Upper lobe of left lung (tissue), 6 donors: Measurements from ENCODE around the gene GNS. TPM values are rescaled to one million over a fixed set of nuclear protein-coding genes. Genes with fewer than 3 reads are reported as not detected.
"Not testable (repeated sequence)": the region's sequence is repeated elsewhere in the genome, so short reads cannot be mapped to it uniquely, and the experiment has no call there.

Experiments
- ATAC-seq, 2 donors: fragments of 200-7000 bp; cut with Tn5 transposase; one replicate each; pipeline ENCODE4 v1.9.1; 2022; ENCODE audit warnings: mild to moderate bottlenecking in 2 of 2, moderate library complexity in 2 of 2; ENCODE audit not compliant: low FRiP score in 2 of 2
- DNase-seq, 2 donors: peaks; one replicate each; pipeline ENCODE4 v3.0.0-alpha.2; 2019 to 2020
- H3K27ac ChIP-seq, 4 donors: fragments of 200-600 bp; sonication (generic); one replicate each; pipeline ENCODE4 v1.5.1; 2016 to 2019
- H3K27me3 ChIP-seq, 4 donors: fragments of 200-600 bp; sonication (generic); one replicate each; pipeline ENCODE4 v1.5.1; 2017 to 2019
- H3K36me3 ChIP-seq, 4 donors: fragments of 200-600 bp; sonication (generic); one replicate each; pipeline ENCODE4 v1.5.1; 2016 to 2019
- H3K4me1 ChIP-seq, 4 donors: fragments of 200-600 bp; sonication (generic); one replicate each; pipeline ENCODE4 v1.5.1; 2018 to 2019
- H3K4me3 ChIP-seq, 4 donors: fragments of 200-600 bp; sonication (generic); one replicate each; pipeline ENCODE4 v1.5.1; 2017 to 2019; ENCODE audit warnings: mild to moderate bottlenecking in 2 of 4, moderate library complexity in 1 of 4
- H3K9me3 ChIP-seq, 4 donors: fragments of 200-600 bp; sonication (generic); one replicate each; pipeline ENCODE4 v1.5.1; 2018 to 2019
- EP300 ChIP-seq, 4 donors: sonication (generic); formaldehyde crosslinking; IDR thresholded peaks; one replicate each; pipeline ENCODE4 v1.5.1; 2017; ENCODE audit warnings: antibody characterized with exemption in 4 of 4, control low read depth in 2 of 4
- POLR2A ChIP-seq, 4 donors: fragments of 450-650 bp; IDR thresholded peaks; one replicate each; pipeline ENCODE4 v1.5.1; 2016 to 2017; ENCODE audit warnings: antibody characterized with exemption in 4 of 4, mild to moderate bottlenecking in 2 of 4
- POLR2AphosphoS5 ChIP-seq, 2 donors: sonication (generic); formaldehyde crosslinking; IDR thresholded peaks; one replicate each; pipeline ENCODE4 v1.5.1; 2017; ENCODE audit warnings: antibody characterized with exemption in 2 of 2
- WGBS, 2 donors: methylation state at CpG; one replicate each; pipeline ENCODE4 v1.1.5; 2017 to 2018; 5-methylcytosine and 5-hydroxymethylcytosine counted together
- total RNA-seq, 6 donors: library from RNA; depleted of rRNA in 4 of 6; stranded (reverse); fragments of >200 nt in 4 of 6; gene quantifications; one replicate each; pipeline versions ENCODE4 v1.1.0 to v1.2.1, GENCODE V29; 2016 to 2021
- TF ChIP-seq, protein P1 (sequence below), 6 experiments: fragments of 450-650 bp in 4 of 6; fragments of 200-600 bp in 2 of 6; sonication (generic) in 2 of 6; IDR thresholded peaks; one replicate each; pipeline ENCODE4 v1.5.1; 2016 to 2019; ENCODE audit warnings: antibody characterized with exemption in 6 of 6
- donor health status: DM: no; HTN: no; CAD: no; lungs with moderate emphysema.
- donor health status: DM: no; HTN: yes; CAD: no; lungs with severe emphysema.

The GNS gene
- total RNA-seq, 6 donors from 2014 or later: 43.0 to 201 (median 135) TPM

DNA sequence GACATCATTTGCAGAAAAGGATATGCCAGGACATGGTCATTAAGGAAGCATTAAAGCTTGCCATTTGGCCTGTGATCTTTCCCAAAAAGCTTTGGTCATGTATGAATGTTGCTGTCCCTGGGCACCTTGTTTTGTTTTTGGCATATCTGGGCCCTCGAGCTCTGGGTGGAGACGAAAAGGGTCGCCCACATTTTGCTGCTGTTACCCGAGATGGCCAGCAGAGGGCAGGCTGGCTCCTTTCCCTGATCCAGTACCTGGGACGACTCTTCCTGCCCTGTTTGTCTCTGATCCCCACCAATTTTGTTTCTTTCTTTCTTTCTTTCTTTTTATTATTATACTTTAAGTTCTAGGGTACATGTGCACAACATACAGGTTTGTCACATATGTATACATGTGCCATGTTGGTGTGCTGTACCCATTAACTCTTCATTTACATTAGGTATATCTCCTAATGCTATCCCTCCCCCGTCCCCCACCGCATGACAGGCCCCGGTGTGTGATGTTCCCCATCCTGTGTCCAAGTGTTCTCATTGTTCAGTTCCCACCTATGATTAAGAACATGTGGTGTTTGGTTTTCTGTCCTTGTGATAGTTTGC lies 43.1 kb upstream of the GNS start:
- ATAC-seq (peak; percentile 82 to 89), DNase-seq (peak in 1 of 2 donors; percentile 68)
- H3K27ac ChIP-seq, H3K4me3 ChIP-seq, H3K27me3 ChIP-seq, H3K9me3 ChIP-seq, H3K36me3 ChIP-seq, H3K4me1 ChIP-seq: not testable (repeated sequence)
- WGBS, 2 donors: 36 to 41% methylated on average over 8 of the region's 8 CpGs
- TF ChIP-seq, protein P1, sequence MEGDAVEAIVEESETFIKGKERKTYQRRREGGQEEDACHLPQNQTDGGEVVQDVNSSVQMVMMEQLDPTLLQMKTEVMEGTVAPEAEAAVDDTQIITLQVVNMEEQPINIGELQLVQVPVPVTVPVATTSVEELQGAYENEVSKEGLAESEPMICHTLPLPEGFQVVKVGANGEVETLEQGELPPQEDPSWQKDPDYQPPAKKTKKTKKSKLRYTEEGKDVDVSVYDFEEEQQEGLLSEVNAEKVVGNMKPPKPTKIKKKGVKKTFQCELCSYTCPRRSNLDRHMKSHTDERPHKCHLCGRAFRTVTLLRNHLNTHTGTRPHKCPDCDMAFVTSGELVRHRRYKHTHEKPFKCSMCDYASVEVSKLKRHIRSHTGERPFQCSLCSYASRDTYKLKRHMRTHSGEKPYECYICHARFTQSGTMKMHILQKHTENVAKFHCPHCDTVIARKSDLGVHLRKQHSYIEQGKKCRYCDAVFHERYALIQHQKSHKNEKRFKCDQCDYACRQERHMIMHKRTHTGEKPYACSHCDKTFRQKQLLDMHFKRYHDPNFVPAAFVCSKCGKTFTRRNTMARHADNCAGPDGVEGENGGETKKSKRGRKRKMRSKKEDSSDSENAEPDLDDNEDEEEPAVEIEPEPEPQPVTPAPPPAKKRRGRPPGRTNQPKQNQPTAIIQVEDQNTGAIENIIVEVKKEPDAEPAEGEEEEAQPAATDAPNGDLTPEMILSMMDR (IDR thresholded peaks at IDR 0.05): peak; percentile 39 to 87 (median 74)

DNA sequence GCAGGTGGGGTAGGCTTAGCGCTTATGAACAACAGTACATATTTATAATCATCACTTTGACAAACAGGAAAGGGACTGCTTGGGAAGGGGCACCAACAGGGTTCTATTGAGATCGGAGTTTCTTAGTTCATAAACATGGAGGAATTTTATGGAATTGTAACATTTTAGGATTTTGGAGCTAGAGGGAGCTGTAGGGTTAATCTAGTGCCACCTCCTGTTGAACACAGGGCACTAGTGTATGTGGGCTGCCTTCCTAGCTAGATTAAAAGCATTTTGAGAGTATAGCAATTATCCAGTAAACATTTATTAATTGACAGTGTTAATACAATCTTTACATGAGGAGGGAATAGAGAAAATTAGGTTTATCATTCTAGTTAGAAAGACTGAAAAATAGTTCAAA lies 42.2 kb upstream of the GNS start:
- Histone ChIP-seq H3K27ac (no peak overlapping the region), H3K4me3 (no peak overlapping the region), H3K9me3 (no peaks in the 10 kb centered on the region), H3K4me1 (peaks cover 0 to 5% (median 0%) of the 10 kb centered on the region in 4 donors), H3K36me3 (no peaks in the 10 kb centered on the region), H3K27me3 (no peaks in the 10 kb centered on the region)
- TF ChIP-seq POLR2AphosphoS5 (IDR thresholded peaks at IDR 0.05) (no peak), EP300 (IDR thresholded peaks at IDR 0.05) (no peak), POLR2A (IDR thresholded peaks at IDR 0.05) (no peak)
- TF ChIP-seq, protein P1 (IDR thresholded peaks at IDR 0.05): no peak
- DNase-seq (no peak), ATAC-seq (no peak)
- 73 to 75% methylated on average over 2 of the region's 2 CpGs for WGBS, 2 donors

DNA sequence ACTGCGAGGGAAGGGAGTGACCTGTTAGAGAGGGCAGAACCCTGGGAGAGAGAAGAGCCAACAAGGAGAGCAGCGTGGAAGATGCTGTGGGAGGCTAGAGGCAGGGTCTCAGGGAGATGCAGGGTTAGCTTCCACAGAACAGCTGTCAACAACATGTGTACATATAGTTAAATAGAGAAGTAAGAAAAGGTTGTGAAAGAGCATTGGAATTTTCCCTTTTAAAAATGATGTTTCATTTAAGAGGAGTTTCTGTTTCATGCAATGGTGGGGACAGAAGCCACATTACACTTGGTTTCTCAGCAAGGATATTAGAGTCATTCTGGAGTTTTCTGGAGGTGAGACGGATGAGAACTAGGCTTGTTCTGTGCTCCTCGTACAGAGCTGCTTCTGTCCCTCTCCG lies 41.4 kb upstream of the GNS start:
- no peaks in the 10 kb centered on the region for H3K36me3 ChIP-seq
- peaks cover 0 to 5% (median 0%) of the 10 kb centered on the region in 4 donors for H3K4me1 ChIP-seq
- H3K27me3 ChIP-seq: no peaks in the 10 kb centered on the region
- TF ChIP-seq, protein P1 (IDR thresholded peaks at IDR 0.05): no peak
- TF ChIP-seq POLR2A (IDR thresholded peaks at IDR 0.05): no peak
- ATAC-seq: peak; percentile 19 to 24
- no peaks in the 10 kb centered on the region for H3K9me3 ChIP-seq
- DNase-seq: no peak
- WGBS, 2 donors: 83 to 87% methylated on average over 5 of the region's 5 CpGs
- no peak overlapping the region for H3K4me3 ChIP-seq
- H3K27ac ChIP-seq: no peak overlapping the region

DNA sequence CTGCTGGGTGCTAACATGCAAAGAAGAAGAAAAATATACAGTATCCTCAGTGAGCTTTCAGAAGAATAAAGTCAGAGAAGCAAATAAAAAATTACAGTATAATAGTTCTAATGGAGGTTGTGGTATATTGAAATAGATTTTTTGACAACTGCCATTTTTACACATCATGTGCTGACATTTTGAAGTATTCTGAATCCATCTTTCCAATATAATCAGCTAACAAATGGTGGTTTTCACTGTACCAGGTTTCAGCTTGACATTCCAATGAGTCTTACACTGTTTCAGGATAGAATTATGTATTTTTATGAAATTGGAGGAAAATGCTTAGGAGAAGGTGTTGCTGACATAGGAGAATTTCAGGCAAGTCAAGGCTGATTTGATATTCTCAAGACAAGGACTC lies 39.0 kb upstream of the GNS start:
- TF ChIP-seq EP300 (IDR thresholded peaks at IDR 0.05): no peak
- TF ChIP-seq POLR2A (IDR thresholded peaks at IDR 0.05): no peak
- TF ChIP-seq, protein P1 (IDR thresholded peaks at IDR 0.05): no peak
- H3K36me3 ChIP-seq: no peaks in the 10 kb centered on the region
- ATAC-seq (no peak), DNase-seq (no peak)
- H3K9me3 ChIP-seq: no peaks in the 10 kb centered on the region
- H3K27me3 ChIP-seq: no peaks in the 10 kb centered on the region
- peaks cover 0 to 5% (median 0%) of the 10 kb centered on the region in 4 donors for H3K4me1 ChIP-seq
- H3K4me3 ChIP-seq: no peak overlapping the region
- no peak overlapping the region for H3K27ac ChIP-seq

DNA sequence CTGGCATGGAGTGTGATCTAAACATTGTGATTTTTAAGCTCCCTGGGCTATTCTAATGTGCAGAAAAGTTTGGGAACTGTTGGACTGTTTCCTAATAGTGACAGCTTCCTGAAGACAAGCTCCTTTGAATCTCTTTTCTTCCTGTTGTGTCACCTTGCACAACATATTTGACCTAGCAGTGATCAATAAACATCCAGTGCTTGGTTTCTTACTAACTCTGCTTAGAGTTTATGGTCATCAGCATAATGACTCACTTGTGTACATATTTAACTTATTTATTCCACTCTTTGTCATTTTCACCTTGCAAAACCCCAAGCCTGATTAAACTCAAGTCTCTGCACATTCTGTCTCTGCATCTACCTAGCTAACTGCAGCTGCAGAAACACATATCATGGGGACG lies 38.0 kb upstream of the GNS start:
- Histone ChIP-seq H3K27me3 (no peaks in the 10 kb centered on the region), H3K4me1 (peaks cover 0 to 3% (median 0%) of the 10 kb centered on the region in 4 donors), H3K36me3 (no peaks in the 10 kb centered on the region), H3K27ac (no peak overlapping the region), H3K9me3 (no peaks in the 10 kb centered on the region), H3K4me3 (no peak overlapping the region)
- ATAC-seq (no peak), DNase-seq (no peak)
- 87 to 88% methylated on average over 1 of the region's 1 CpG for WGBS, 2 donors
- TF ChIP-seq, protein P1 (IDR thresholded peaks at IDR 0.05): no peak
- TF ChIP-seq EP300 (IDR thresholded peaks at IDR 0.05) (no peak), POLR2AphosphoS5 (IDR thresholded peaks at IDR 0.05) (no peak), POLR2A (IDR thresholded peaks at IDR 0.05) (no peak)
